Thyroid gland (tissue), 4 donors: ENCODE measurements around the gene NR2C2AP.

ENCODE experiments used
- POLR2A ChIP-seq, 2 donors: fragments of 450-650 bp; IDR thresholded peaks; one replicate each; pipeline ENCODE4 v1.6.1; 2017; ENCODE audit warnings: antibody characterized with exemption in 2 of 2, mild to moderate bottlenecking in 2 of 2, moderate library complexity in 1 of 2
- TF ChIP-seq, protein P1 (sequence below), 6 experiments: fragments of 200-600 bp in 3 of 6; fragments of 450-650 bp in 3 of 6; sonication (generic) in 3 of 6; IDR thresholded peaks; one replicate each; pipeline ENCODE4 v1.5.1; 2016 to 2019; ENCODE audit warnings: antibody characterized with exemption in 6 of 6, mild to moderate bottlenecking in 2 of 6, inconsistent platforms in 1 of 6, moderate library complexity in 1 of 6

DNA sequence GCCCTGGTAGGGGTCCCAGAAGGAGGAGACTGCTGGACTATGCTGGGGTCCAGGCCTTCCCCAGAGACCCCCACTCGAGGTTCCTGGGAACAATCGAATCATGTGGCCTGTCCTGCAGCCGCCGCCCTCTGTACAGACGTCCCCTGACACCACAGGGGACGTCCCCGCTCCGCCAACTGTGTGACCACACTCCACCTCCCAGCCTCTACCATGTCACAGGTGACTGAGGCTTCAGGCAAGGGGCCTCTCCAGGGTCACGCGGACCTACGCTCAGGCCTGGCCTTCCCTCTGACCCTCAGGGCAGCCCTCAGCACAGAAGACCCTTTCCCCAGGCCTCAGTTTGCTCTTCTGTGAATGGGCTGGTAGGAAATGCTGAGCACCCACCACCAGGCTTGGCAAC is 51.8 kb downstream of the NR2C2AP start:
- TF ChIP-seq, protein P1, sequence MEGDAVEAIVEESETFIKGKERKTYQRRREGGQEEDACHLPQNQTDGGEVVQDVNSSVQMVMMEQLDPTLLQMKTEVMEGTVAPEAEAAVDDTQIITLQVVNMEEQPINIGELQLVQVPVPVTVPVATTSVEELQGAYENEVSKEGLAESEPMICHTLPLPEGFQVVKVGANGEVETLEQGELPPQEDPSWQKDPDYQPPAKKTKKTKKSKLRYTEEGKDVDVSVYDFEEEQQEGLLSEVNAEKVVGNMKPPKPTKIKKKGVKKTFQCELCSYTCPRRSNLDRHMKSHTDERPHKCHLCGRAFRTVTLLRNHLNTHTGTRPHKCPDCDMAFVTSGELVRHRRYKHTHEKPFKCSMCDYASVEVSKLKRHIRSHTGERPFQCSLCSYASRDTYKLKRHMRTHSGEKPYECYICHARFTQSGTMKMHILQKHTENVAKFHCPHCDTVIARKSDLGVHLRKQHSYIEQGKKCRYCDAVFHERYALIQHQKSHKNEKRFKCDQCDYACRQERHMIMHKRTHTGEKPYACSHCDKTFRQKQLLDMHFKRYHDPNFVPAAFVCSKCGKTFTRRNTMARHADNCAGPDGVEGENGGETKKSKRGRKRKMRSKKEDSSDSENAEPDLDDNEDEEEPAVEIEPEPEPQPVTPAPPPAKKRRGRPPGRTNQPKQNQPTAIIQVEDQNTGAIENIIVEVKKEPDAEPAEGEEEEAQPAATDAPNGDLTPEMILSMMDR (IDR thresholded peaks at IDR 0.05): no peak
- no peak for TF ChIP-seq POLR2A (IDR thresholded peaks at IDR 0.05)
